ENCODE measurements around the gene RPL38.

The RPL38 gene

GRCh38 chr17:74239172-74239571, 35.7 kb downstream of the RPL38 start:
- in situ Hi-C loops (cut with HindIII; ENCODE audit: low sequenced_read_pairs) = no loop called here
- no peak for DNase-seq (ENCODE audit: low read depth, low spot score)
- no peak for TF ChIP-seq CTCF (IDR thresholded peaks at IDR 0.05; ENCODE audit: low read depth, low read length)

GRCh38 chr17:74240618-74241205, 37.2 kb downstream of the RPL38 start:
- in situ Hi-C loops (cut with HindIII; ENCODE audit: low sequenced_read_pairs) = no loop called here
- peak; percentile 9 for DNase-seq (ENCODE audit: low read depth, low spot score)
- TF ChIP-seq CTCF (IDR thresholded peaks at IDR 0.05; ENCODE audit: low read depth, low read length) = no peak
- H3K4me3 ChIP-seq (ENCODE audit: low read depth, low read length) = no peak overlapping the region

More at GRCh38 chr17:74239172-74239571, 35.7 kb downstream of the RPL38 start:
- H3K4me3 ChIP-seq (ENCODE audit: low read depth, low read length) = no peak overlapping the region

DNA sequence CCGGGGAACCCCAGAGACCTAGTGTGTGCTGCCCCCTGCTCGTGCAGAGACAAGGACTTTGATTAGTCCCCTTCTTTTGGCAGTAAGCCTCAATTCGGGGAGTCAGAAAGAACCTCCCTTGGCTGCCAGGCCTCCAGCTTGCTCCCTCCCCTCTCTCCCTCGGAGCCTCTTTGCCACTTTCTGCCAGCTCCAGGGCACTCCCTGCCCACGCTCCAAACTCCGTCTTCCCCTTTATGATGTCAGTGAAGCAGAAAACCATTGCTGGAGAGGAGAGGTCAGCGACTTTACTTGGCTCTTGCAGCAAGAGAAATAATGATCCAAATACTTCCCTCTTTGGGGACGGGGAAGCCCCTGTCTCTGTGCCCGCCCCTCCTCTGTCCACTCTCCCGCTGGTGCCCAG, 38.0 kb downstream of the RPL38 start:
- DNase-seq (ENCODE audit: low read depth, low spot score) = no peak
- no peak for TF ChIP-seq CTCF (IDR thresholded peaks at IDR 0.05; ENCODE audit: low read depth, low read length)
- H3K4me3 ChIP-seq (ENCODE audit: low read depth, low read length) = no peak overlapping the region
- in situ Hi-C loops (cut with HindIII; ENCODE audit: low sequenced_read_pairs) = no loop called here

- in situ Hi-C loops (cut with HindIII; ENCODE audit: low sequenced_read_pairs) = no loop called here
- TF ChIP-seq CTCF (IDR thresholded peaks at IDR 0.05; ENCODE audit: low read depth, low read length) = no peak
- DNase-seq (ENCODE audit: low read depth, low spot score) = no peak
- no peak overlapping the region for H3K4me3 ChIP-seq (ENCODE audit: low read depth, low read length)
Measured at GRCh38 chr17:74241847-74242246, 38.4 kb downstream of the RPL38 start.

- TF ChIP-seq CTCF (IDR thresholded peaks at IDR 0.05; ENCODE audit: low read depth, low read length) = no peak
- H3K4me3 ChIP-seq (ENCODE audit: low read depth, low read length) = no peak overlapping the region
- in situ Hi-C loops (cut with HindIII; ENCODE audit: low sequenced_read_pairs) = no loop called here
- DNase-seq (ENCODE audit: low read depth, low spot score) = no peak
Measured at GRCh38 chr17:74243013-74243755, 39.7 kb downstream of the RPL38 start.

DNA sequence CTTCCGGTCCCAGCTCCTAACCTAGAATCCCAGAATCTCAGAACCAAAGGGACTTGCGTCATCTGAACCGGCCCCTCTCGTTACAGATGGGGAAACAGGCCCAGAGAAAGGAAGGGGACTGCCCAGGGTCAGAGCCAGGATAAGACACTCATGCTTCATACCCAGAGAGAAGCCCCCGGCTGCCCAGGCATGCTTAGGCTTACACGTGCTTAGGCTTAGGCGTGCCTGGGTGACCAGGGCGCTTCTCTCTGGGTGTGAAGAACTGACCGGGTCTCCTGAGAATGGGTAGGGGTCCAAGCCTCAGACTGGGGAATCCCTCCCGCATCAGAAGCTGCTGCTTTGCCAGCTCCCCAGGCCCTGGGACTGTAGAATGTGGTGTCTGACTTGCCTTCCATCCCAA, 40.6 kb downstream of the RPL38 start:
- H3K4me3 ChIP-seq (ENCODE audit: low read depth, low read length) = no peak overlapping the region
- in situ Hi-C loops (cut with HindIII; ENCODE audit: low sequenced_read_pairs) = no loop called here
- no peak for TF ChIP-seq CTCF (IDR thresholded peaks at IDR 0.05; ENCODE audit: low read depth, low read length)
- no peak for DNase-seq (ENCODE audit: low read depth, low spot score)
